ENCODE data around the gene TMUB1.

GRCh38 chr7:151053751-151054150 lies 29.5 kb downstream of the TMUB1 start:
- TF ChIP-seq CTCF (IDR thresholded peaks at IDR 0.05; ENCODE audit: low read length) (no peak), EZH2phosphoT487 (IDR thresholded peaks at IDR 0.05; ENCODE audit: low read length) (no peak)

Data from MM.1S (cell line).